Endodermal cell (in vitro differentiated cells): Measurements from ENCODE around the gene USP6NL. TPM values are rescaled to one million over a fixed set of nuclear protein-coding genes. Genes with fewer than 3 reads are reported as not detected.

Experiments used
- DNase-seq: peaks from one replicate; pipeline ENCODE4 v3.0.0-alpha.2; 2017
- H3K27ac ChIP-seq: 2 replicates; pipeline ENCODE4 v1.5.1; 2013; ENCODE audit warnings: mild to moderate bottlenecking, low read depth, low read length, moderate library complexity
- H3K27me3 ChIP-seq: 2 replicates; pipeline ENCODE4 v1.6.1; 2013; ENCODE audit warnings: mild to moderate bottlenecking, low read length, moderate library complexity; ENCODE audit not compliant: insufficient read depth, control insufficient read depth, poor library complexity, severe bottlenecking
- H3K36me3 ChIP-seq: 2 replicates; pipeline ENCODE4 v1.7.0; 2013; ENCODE audit warnings: mild to moderate bottlenecking, low read length, moderate library complexity; ENCODE audit not compliant: control insufficient read depth, insufficient read depth
- H3K4me1 ChIP-seq: one replicate; pipeline ENCODE4 v1.7.0; 2013; ENCODE audit warnings: low read length; ENCODE audit not compliant: control insufficient read depth, insufficient read depth
- H3K4me3 ChIP-seq: 2 replicates; pipeline ENCODE4 v1.5.1; 2013; ENCODE audit warnings: mild to moderate bottlenecking, low read length, moderate library complexity
- H3K9ac ChIP-seq: 2 replicates; pipeline ENCODE4 v1.6.1; 2013; ENCODE audit warnings: mild to moderate bottlenecking, low read length, moderate library complexity; ENCODE audit not compliant: poor library complexity, severe bottlenecking; ENCODE audit errors: extremely low read depth
- H3K9me3 ChIP-seq: 2 replicates; pipeline ENCODE4 v1.6.1; 2013; ENCODE audit warnings: mild to moderate bottlenecking, low read length, moderate library complexity; ENCODE audit not compliant: control insufficient read depth
- H3K27ac Mint-ChIP-seq: 2 replicates; pipeline ENCODE4 v1.8.0; 2020; ENCODE audit warnings: mixed read lengths
- H3K27me3 Mint-ChIP-seq: 2 replicates; pipeline ENCODE4 v1.8.0; 2021; ENCODE audit warnings: mild to moderate bottlenecking, mixed read lengths; ENCODE audit not compliant: insufficient read depth
- H3K36me3 Mint-ChIP-seq: 2 replicates; pipeline ENCODE4 v1.8.0; 2020; ENCODE audit warnings: low read depth, mixed read lengths
- H3K4me1 Mint-ChIP-seq: 2 replicates; pipeline ENCODE4 v1.8.0; 2020; ENCODE audit warnings: mixed read lengths
- H3K4me3 Mint-ChIP-seq: 2 replicates; pipeline ENCODE4 v1.8.0; 2020; ENCODE audit warnings: mild to moderate bottlenecking, moderate library complexity, mixed read lengths
- H3K9me3 Mint-ChIP-seq: 2 replicates; pipeline ENCODE4 v1.8.0; 2020; ENCODE audit warnings: mild to moderate bottlenecking, mixed read lengths
- WGBS, 2 experiments: methylation state at CpG; one replicate each; pipeline versions ENCODE4 v1.1.5 to v1.1.7; 2013; ENCODE audit warnings: missing lambda C conversion rate in 2 of 2, mixed read lengths in 1 of 2; ENCODE audit not compliant: insufficient coverage in 1 of 2, insufficient read length in 1 of 2; 5-methylcytosine and 5-hydroxymethylcytosine counted together
- total RNA-seq, 2 donors: library from RNA; stranded (reverse); fragmentation: NEBNext Ultra II Directional in 1 of 2; extraction: Animal tissue kit (Norgen Biotek cat#: 25700) in 1 of 2; gene quantifications; 2 replicates in 1 of 2; 3 replicates in 1 of 2; pipeline ENCODE4 v1.2.1, GENCODE V29; 2021
- TF ChIP-seq, protein P1 (sequence below): fragments of 200-600 bp; sonication (generic); conservative IDR thresholded peaks from 2 replicates; pipeline ENCODE4 v1.5.0; 2021; ENCODE audit warnings: antibody characterized with exemption, mild to moderate bottlenecking

USP6NL gene
- total RNA-seq, 2 donors from 2014 or later = 20.6 to 22.9 TPM

DNA sequence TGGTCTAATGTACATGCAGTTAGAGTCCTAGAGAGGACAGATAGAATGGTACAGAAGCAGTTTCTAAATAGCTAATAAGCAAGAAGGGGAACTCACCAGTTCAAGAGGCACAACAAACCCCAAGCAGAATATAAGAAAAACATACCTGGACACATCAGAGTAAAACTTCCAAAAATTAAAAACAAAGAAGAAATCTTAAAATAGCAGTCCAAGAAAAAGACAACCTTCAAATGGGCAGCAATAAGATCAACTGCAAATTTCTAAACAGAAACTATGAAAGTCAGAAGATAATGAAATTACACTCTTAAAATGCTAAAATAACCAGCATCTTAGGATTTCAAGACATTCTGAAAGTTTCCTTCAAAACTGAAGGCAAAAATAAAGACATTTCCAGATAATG is 55.9 kb downstream of the USP6NL start:
- peaks cover 5% of the 10 kb centered on the region for H3K9me3 Mint-ChIP-seq
- no peak overlapping the region for H3K9ac ChIP-seq
- H3K27me3 ChIP-seq = no peaks in the 10 kb centered on the region
- TF ChIP-seq, protein P1, sequence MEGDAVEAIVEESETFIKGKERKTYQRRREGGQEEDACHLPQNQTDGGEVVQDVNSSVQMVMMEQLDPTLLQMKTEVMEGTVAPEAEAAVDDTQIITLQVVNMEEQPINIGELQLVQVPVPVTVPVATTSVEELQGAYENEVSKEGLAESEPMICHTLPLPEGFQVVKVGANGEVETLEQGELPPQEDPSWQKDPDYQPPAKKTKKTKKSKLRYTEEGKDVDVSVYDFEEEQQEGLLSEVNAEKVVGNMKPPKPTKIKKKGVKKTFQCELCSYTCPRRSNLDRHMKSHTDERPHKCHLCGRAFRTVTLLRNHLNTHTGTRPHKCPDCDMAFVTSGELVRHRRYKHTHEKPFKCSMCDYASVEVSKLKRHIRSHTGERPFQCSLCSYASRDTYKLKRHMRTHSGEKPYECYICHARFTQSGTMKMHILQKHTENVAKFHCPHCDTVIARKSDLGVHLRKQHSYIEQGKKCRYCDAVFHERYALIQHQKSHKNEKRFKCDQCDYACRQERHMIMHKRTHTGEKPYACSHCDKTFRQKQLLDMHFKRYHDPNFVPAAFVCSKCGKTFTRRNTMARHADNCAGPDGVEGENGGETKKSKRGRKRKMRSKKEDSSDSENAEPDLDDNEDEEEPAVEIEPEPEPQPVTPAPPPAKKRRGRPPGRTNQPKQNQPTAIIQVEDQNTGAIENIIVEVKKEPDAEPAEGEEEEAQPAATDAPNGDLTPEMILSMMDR = no peak
- H3K36me3 Mint-ChIP-seq = peaks cover 5% of the 10 kb centered on the region
- H3K36me3 ChIP-seq = no peaks in the 10 kb centered on the region
- peaks cover 28% of the 10 kb centered on the region for H3K4me1 Mint-ChIP-seq
- H3K9me3 ChIP-seq = peaks cover 5% of the 10 kb centered on the region
- H3K4me1 ChIP-seq = peaks cover 4% of the 10 kb centered on the region
- H3K27me3 Mint-ChIP-seq = no peaks in the 10 kb centered on the region
- H3K4me3 ChIP-seq = no peak overlapping the region
- no peak for DNase-seq
- no peak overlapping the region for H3K27ac ChIP-seq
- no peak overlapping the region for H3K27ac Mint-ChIP-seq
- no peak overlapping the region for H3K4me3 Mint-ChIP-seq

- H3K27me3 ChIP-seq = no peaks in the 10 kb centered on the region
- Mint-ChIP-seq H3K4me1 (peaks cover 19% of the 10 kb centered on the region), H3K36me3 (peaks cover 5% of the 10 kb centered on the region), H3K27ac (no peak overlapping the region), H3K27me3 (no peaks in the 10 kb centered on the region), H3K4me3 (no peak overlapping the region), H3K9me3 (peaks cover 5% of the 10 kb centered on the region)
- H3K9me3 ChIP-seq = peaks cover 5% of the 10 kb centered on the region
- H3K4me1 ChIP-seq = peaks cover 4% of the 10 kb centered on the region
- no peak overlapping the region for H3K9ac ChIP-seq
- no peak overlapping the region for H3K27ac ChIP-seq
- TF ChIP-seq, protein P1 = no peak
- DNase-seq = no peak
- no peaks in the 10 kb centered on the region for H3K36me3 ChIP-seq
- WGBS, 2 experiments = 85 to 97% methylated on average over 4 to 6 of the region's 6 CpGs
- no peak overlapping the region for H3K4me3 ChIP-seq
These were observed 57.6 kb downstream of the USP6NL start for GRCh38 chr10:11553773-11554381.

DNA sequence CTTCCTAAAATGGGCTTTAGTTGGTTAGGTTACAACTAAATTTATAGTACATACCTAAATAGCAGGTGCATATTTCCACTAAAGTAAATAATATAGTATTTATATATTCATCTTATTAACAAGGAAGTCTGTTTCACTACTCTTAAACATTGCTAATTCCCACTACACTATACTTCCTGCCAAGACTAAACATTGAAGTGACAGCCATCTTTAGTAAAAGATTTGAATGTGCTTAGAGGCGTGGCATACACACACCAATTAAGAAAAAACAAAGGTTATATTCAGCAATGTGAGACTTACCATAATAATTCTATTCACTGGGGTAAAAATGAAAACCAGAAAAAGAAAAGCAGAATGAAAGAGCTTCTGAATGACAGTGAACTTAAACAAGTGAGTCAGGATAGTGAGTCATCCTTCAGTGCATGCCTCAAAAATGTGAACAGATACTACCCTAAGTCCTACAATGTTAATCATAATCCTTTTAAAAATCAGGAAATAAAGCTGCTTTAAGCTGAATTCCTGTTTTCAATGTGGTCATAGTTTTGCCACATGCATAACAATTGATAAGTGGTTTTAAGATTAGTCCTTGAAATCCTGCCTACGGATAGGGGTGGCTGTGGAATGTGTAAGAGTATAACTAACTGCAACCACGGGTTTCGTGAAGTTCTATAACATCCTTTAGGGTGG is 59.4 kb downstream of the USP6NL start:
- Histone ChIP-seq H3K9ac (no peak overlapping the region), H3K36me3 (no peaks in the 10 kb centered on the region), H3K27ac (no peak overlapping the region), H3K4me3 (peak overlapping the region; percentile 22), H3K9me3 (peaks cover 5% of the 10 kb centered on the region), H3K27me3 (no peaks in the 10 kb centered on the region), H3K4me1 (peaks cover 4% of the 10 kb centered on the region)
- Mint-ChIP-seq H3K36me3 (peaks cover 5% of the 10 kb centered on the region), H3K4me3 (no peak overlapping the region), H3K27me3 (no peaks in the 10 kb centered on the region), H3K9me3 (peaks cover 5% of the 10 kb centered on the region), H3K4me1 (peaks cover 23% of the 10 kb centered on the region), H3K27ac (peak overlapping the region; percentile 69)
- DNase-seq = no peak
- TF ChIP-seq, protein P1 = no peak
- WGBS, 2 experiments = 68 to 100% methylated on average over 1 to 3 of the region's 4 CpGs
